GM12878 (cell line): ENCODE results near the gene RAB35. TPM values are rescaled to one million over a fixed set of nuclear protein-coding genes. Genes with fewer than 3 reads are reported as not detected.
A peak's percentile ranks its signal among the peaks of the same experiment; 100 is the strongest.

Experiments
- ATAC-seq: fragments of 200-7000 bp; cut with Tn5 transposase; 3 replicates; pipeline ENCODE4 v1.9.1; 2020; ENCODE audit warnings: mild to moderate bottlenecking, moderate library complexity
- BruUV-seq: library from RNA; stranded (reverse); fragments of 400-500 nt; replicated peaks from 2 replicates; lab custom pipeline; 2021; lab: Mats Ljungman, UMichigan
- CTCF ChIA-PET: fragments of 300-600 bp; sonication (Branson Sonifier 250); formaldehyde crosslinking; extraction: SDS; loops from one replicate; lab custom pipeline; 2021; ENCODE audit warnings: inconsistent platforms; lab: Yijun Ruan, JAX
- POLR2A ChIA-PET: fragments of 350-600 bp; formaldehyde crosslinking; extraction: SDS; loops from one replicate; lab custom pipeline; 2021; ENCODE audit warnings: inconsistent platforms; lab: Charles Lee
- RAD21 ChIA-PET: fragments of 300-600 bp; sonication (Branson Sonifier 250); formaldehyde crosslinking; loops from one replicate; lab custom pipeline; 2023; ENCODE audit warnings: antibody characterized with exemption; ENCODE audit not compliant: unreplicated experiment; lab: Charles Lee
- SMC1A ChIA-PET: fragments of 300-600 bp; sonication (Branson Sonifier 250); formaldehyde crosslinking; loops from one replicate; lab custom pipeline; 2023; ENCODE audit not compliant: unreplicated experiment, uncharacterized antibody; lab: Charles Lee
- DNase-seq: peaks from one replicate; pipeline ENCODE4 v3.0.0-alpha.2; 2011; ENCODE audit warnings: low read depth, low spot score
- FAIRE-seq: peaks from 3 replicates; lab custom pipeline; 2011; peaks lifted over from hg19 to GRCh38; lab: Jason Lieb, UNC
- H2AFZ ChIP-seq: 2 replicates; pipeline ENCODE4 v1.6.0; 2011; ENCODE audit warnings: low read depth, low read length, control low read depth; ENCODE audit not compliant: control insufficient read depth
- H3K27ac ChIP-seq: 2 replicates; pipeline ENCODE4 v1.5.1; 2011; ENCODE audit warnings: control low read depth; ENCODE audit not compliant: control insufficient read depth, insufficient read depth
- H3K27me3 ChIP-seq, 2 experiments: replicated peaks in 1 of 2; 2 replicates each; pipeline versions ENCODE4 v1.6.0 to v1.6.1; 2011; ENCODE audit warnings: low read length in 1 of 2; ENCODE audit not compliant: control insufficient read depth in 2 of 2, insufficient read depth in 2 of 2
- H3K36me3 ChIP-seq, 2 experiments: 2 replicates each; pipeline ENCODE4 v1.5.1; 2011; ENCODE audit warnings: low read length in 1 of 2; ENCODE audit not compliant: control insufficient read depth in 2 of 2, insufficient read depth in 2 of 2
- H3K4me1 ChIP-seq: 2 replicates; pipeline ENCODE4 v1.6.1; 2011; ENCODE audit warnings: mild to moderate bottlenecking, low read length, moderate library complexity, mixed read lengths; ENCODE audit not compliant: control insufficient read depth, insufficient read depth
- H3K4me2 ChIP-seq: 2 replicates; pipeline ENCODE4 v1.6.0; 2011; ENCODE audit warnings: control low read depth; ENCODE audit not compliant: control insufficient read depth, insufficient read depth
- H3K4me3 ChIP-seq: fragments of 200-600 bp; sonication (generic); 2 replicates; pipeline ENCODE4 v1.5.1; 2016
- H3K79me2 ChIP-seq: 2 replicates; pipeline ENCODE4 v1.6.0; 2011; ENCODE audit warnings: low read length; ENCODE audit not compliant: control insufficient read depth, insufficient read depth
- H3K9ac ChIP-seq: 2 replicates; pipeline ENCODE4 v1.8.0; 2011; ENCODE audit warnings: low read length, control low read depth, mixed read lengths; ENCODE audit not compliant: control insufficient read depth, insufficient read depth
- H3K9me3 ChIP-seq: replicated peaks from 3 replicates; pipeline ENCODE4 v1.5.1; 2011; ENCODE audit warnings: mild to moderate bottlenecking, low read length; ENCODE audit not compliant: control insufficient read depth, insufficient read depth
- H4K20me1 ChIP-seq: 2 replicates; pipeline ENCODE4 v1.6.0; 2011; ENCODE audit not compliant: control insufficient read depth, insufficient read depth
- BRCA1 ChIP-seq: IDR thresholded peaks from 2 replicates; pipeline ENCODE4 v1.6.1; 2011; ENCODE audit warnings: low read depth, low read length, improper control_type of control experiment
- CHD1 ChIP-seq: IDR thresholded peaks from 2 replicates; pipeline ENCODE4 v1.6.1; 2012; ENCODE audit warnings: low read depth, low read length, improper control_type of control experiment
- ELK1 ChIP-seq: IDR thresholded peaks from 2 replicates; pipeline ENCODE4 v1.6.1; 2012; ENCODE audit warnings: low read depth, low read length, improper control_type of control experiment
- FOS ChIP-seq: IDR thresholded peaks from 3 replicates; pipeline ENCODE4 v1.6.1; 2011; ENCODE audit warnings: borderline replicate concordance; ENCODE audit not compliant: insufficient read length; ENCODE audit errors: extremely low read depth
- FOXK2 ChIP-seq: fragments of 450-650 bp; IDR thresholded peaks from 2 replicates; pipeline ENCODE4 v1.6.1; 2017; ENCODE audit warnings: mild to moderate bottlenecking, moderate library complexity
- HCFC1 ChIP-seq: fragments of 150-350 bp; IDR thresholded peaks from 2 replicates; pipeline ENCODE4 v1.6.1; 2014; ENCODE audit warnings: low read length
- HDAC2 ChIP-seq: fragments of 200-600 bp; sonication (generic); IDR thresholded peaks from 2 replicates; pipeline ENCODE4 v1.6.1; 2017
- JUNB ChIP-seq: IDR thresholded peaks from 2 replicates; pipeline ENCODE4 v1.6.1; 2016; ENCODE audit warnings: antibody characterized with exemption, mild to moderate bottlenecking
- KDM1A ChIP-seq: fragments of 200-600 bp; sonication (generic); IDR thresholded peaks from 2 replicates; pipeline ENCODE4 v1.6.1; 2016; ENCODE audit warnings: borderline replicate concordance
- MTA3 ChIP-seq: IDR thresholded peaks from 2 replicates; pipeline ENCODE4 v1.6.1; 2012; ENCODE audit warnings: low read length, inconsistent platforms, borderline replicate concordance
- MXI1 ChIP-seq: fragments of 150-350 bp; IDR thresholded peaks from 2 replicates; pipeline ENCODE4 v1.6.1; 2011; ENCODE audit warnings: low read depth, mild to moderate bottlenecking, inconsistent platforms, low read length, improper control_type of control experiment
- NFYB ChIP-seq: IDR thresholded peaks from 2 replicates; pipeline ENCODE4 v1.6.1; 2011; ENCODE audit warnings: low read depth, mild to moderate bottlenecking, low read length, improper control_type of control experiment, moderate library complexity; ENCODE audit not compliant: insufficient read depth
- RAD51 ChIP-seq: fragments of 450-650 bp; IDR thresholded peaks from 2 replicates; pipeline ENCODE4 v1.6.1; 2016; ENCODE audit warnings: moderate library complexity, mild to moderate bottlenecking, inconsistent platforms
- SMC3 ChIP-seq: IDR thresholded peaks from 2 replicates; pipeline ENCODE4 v1.6.1; 2011; ENCODE audit warnings: low read length, improper control_type of control experiment, borderline replicate concordance
- SPI1 ChIP-seq: IDR thresholded peaks from 2 replicates; pipeline ENCODE4 v1.6.1; 2011; ENCODE audit warnings: low read depth, mild to moderate bottlenecking, low read length, moderate library complexity, borderline replicate concordance; ENCODE audit not compliant: insufficient read depth
- STAT1 ChIP-seq: fragments of 450-650 bp; conservative IDR thresholded peaks from 2 replicates; pipeline ENCODE4 v1.6.1; 2014; ENCODE audit warnings: antibody characterized with exemption, mild to moderate bottlenecking
- TCF7 ChIP-seq: IDR thresholded peaks from 2 replicates; pipeline ENCODE4 v1.6.1; 2014; ENCODE audit warnings: antibody characterized with exemption, borderline replicate concordance
- WGBS: methylation state at CpG from one replicate; pipeline ENCODE4 v1.1.6; 2016; ENCODE audit warnings: low lambda C conversion rate; ENCODE audit not compliant: insufficient replicate concordance, insufficient coverage; ENCODE audit errors: missing lambda C conversion rate; 5-methylcytosine and 5-hydroxymethylcytosine counted together
- in situ Hi-C: fragments of 300-500 bp; cut with MboI; formaldehyde crosslinking; loops from 9 replicates; pipeline ENCODE4 v1.14.3; 2018; ENCODE audit warnings: mixed read lengths
- intact Hi-C: fragments of 100-400 bp; cut with micrococcal nuclease; formaldehyde crosslinking; loops from one replicate; pipeline ENCODE4 v1.14.2; 2022; ENCODE audit not compliant: unreplicated experiment
- polyA plus RNA-seq, 11 experiments: library from polyadenylated mRNA; depleted of rRNA in 4 of 11; unstranded in 6 of 11; stranded (reverse) in 5 of 11; fragments of >200 nt; fragmentation: Nextera tagmentation in 4 of 11; fragmentation: Illumina TruSeq in 1 of 11; extraction: Ambion mirVana in 4 of 11; extraction: Trizol in 1 of 11; gene quantifications; 1 replicate in 1 of 11; 2 replicates in 10 of 11; pipeline versions ENCODE4 v1.2.1 to v1.2.3, GENCODE V29; 2011 to 2016; ENCODE audit warnings: inconsistent platforms in 2 of 11, missing spikeins in 2 of 11, low read depth in 1 of 11
- total RNA-seq, 4 experiments: library from RNA; depleted of rRNA in 3 of 4; stranded (reverse); fragments of >200 nt in 3 of 4; fragmentation: Illumina TruSeq in 1 of 4; extraction: Trizol in 1 of 4; gene quantifications; 2 replicates each; pipeline versions ENCODE4 v1.2.1 to v1.2.3, GENCODE V29; 2013 to 2021
- TF ChIP-seq, protein P1 (sequence below): fragments of 450-650 bp; formaldehyde crosslinking; IDR thresholded peaks from 2 replicates; pipeline ENCODE4 v1.4.0; 2020; ENCODE audit warnings: mild to moderate bottlenecking, moderate library complexity

Gene RAB35
- total and polyA plus RNA-seq, 10 of the 15 experiments (the other 5 are each of a cell fraction or from before 2014, with no cell fraction given) = 0.76 to 99.2 (median 43.8) TPM

- ChIA-PET POLR2A (no interaction called here), SMC1A (no interaction called here), CTCF (no interaction called here), RAD21 (interaction anchor here (0.6 kb wide), 1 partner anchor 23 kb away, joined by 3 read pairs; no protein-coding TSS in a partner anchor)
- no TSS peak for BruUV-seq
- Histone ChIP-seq H3K9me3 (no peaks in the 10 kb centered on the region), H3K4me3 (no peak overlapping the region), H2AFZ (no peak overlapping the region), H3K9ac (no peak overlapping the region), H4K20me1 (no peaks in the 10 kb centered on the region), H3K27me3 (no peaks in the 10 kb centered on the region), H3K4me1 (no peaks in the 10 kb centered on the region), H3K4me2 (no peak overlapping the region), H3K27ac (no peak overlapping the region), H3K79me2 (no peaks in the 10 kb centered on the region), H3K36me3 (peaks cover 0 to 2% of the 10 kb centered on the region in 2 experiments; a peak in 2 of 4 replicates)
- FAIRE-seq (peak; percentile 70), ATAC-seq (no peak), DNase-seq (no peak)
- TF ChIP-seq HDAC2 = no peak
- no peak for TF ChIP-seq ELK1
- TF ChIP-seq CHD1 = no peak
- no peak for TF ChIP-seq SPI1
- no peak for TF ChIP-seq TCF7
- TF ChIP-seq FOXK2 = no peak
- TF ChIP-seq SMC3 = no peak
- no peak for TF ChIP-seq BRCA1
- TF ChIP-seq, protein P1, sequence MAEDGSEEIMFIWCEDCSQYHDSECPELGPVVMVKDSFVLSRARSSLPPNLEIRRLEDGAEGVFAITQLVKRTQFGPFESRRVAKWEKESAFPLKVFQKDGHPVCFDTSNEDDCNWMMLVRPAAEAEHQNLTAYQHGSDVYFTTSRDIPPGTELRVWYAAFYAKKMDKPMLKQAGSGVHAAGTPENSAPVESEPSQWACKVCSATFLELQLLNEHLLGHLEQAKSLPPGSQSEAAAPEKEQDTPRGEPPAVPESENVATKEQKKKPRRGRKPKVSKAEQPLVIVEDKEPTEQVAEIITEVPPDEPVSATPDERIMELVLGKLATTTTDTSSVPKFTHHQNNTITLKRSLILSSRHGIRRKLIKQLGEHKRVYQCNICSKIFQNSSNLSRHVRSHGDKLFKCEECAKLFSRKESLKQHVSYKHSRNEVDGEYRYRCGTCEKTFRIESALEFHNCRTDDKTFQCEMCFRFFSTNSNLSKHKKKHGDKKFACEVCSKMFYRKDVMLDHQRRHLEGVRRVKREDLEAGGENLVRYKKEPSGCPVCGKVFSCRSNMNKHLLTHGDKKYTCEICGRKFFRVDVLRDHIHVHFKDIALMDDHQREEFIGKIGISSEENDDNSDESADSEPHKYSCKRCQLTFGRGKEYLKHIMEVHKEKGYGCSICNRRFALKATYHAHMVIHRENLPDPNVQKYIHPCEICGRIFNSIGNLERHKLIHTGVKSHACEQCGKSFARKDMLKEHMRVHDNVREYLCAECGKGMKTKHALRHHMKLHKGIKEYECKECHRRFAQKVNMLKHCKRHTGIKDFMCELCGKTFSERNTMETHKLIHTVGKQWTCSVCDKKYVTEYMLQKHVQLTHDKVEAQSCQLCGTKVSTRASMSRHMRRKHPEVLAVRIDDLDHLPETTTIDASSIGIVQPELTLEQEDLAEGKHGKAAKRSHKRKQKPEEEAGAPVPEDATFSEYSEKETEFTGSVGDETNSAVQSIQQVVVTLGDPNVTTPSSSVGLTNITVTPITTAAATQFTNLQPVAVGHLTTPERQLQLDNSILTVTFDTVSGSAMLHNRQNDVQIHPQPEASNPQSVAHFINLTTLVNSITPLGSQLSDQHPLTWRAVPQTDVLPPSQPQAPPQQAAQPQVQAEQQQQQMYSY (CRISPR knock-in tag) = no peak
- TF ChIP-seq NFYB = no peak
- no peak for TF ChIP-seq JUNB
- no peak for TF ChIP-seq FOS
- no peak for TF ChIP-seq MTA3
- no peak for TF ChIP-seq MXI1
- no peak for TF ChIP-seq STAT1
- TF ChIP-seq HCFC1 = no peak
- TF ChIP-seq RAD51 = no peak
- no peak for TF ChIP-seq KDM1A
- WGBS = 53% methylated on average over 7 of the region's 7 CpGs
- intact Hi-C loops = no loop called here
- in situ Hi-C loops = no loop called here
These were observed 41.4 kb downstream of the RAB35 start for GRCh38 chr12:120075034-120075616.
